ENCODE data around the gene KPNA5. TPM values are rescaled to one million over a fixed set of nuclear protein-coding genes. Genes with fewer than 3 reads are reported as not detected.

KPNA5 gene
- total and polyA plus RNA-seq, 2 of the 8 experiments (the other 6 are each of a cell fraction or from before 2014, with no cell fraction given) = 2.0 to 9.7 TPM

- Histone ChIP-seq H3K79me2 (ENCODE audit: control insufficient read depth in 1 of 2, insufficient read depth in 2 of 2, low read length in 2 of 2) (no peaks in the 10 kb centered on the region), H4K5ac (ENCODE audit: insufficient read length, low read depth, low read length) (no peak overlapping the region), H3K9me3 (ENCODE audit: insufficient read depth in 2 of 2, low read depth in 1 of 2, low read length in 1 of 2) (no peaks in the 10 kb centered on the region), H4K91ac (replicated peaks; ENCODE audit: insufficient read length, low read length) (no peak overlapping the region), H2BK20ac (ENCODE audit: low read length) (no peak overlapping the region), H2BK12ac (ENCODE audit: low read depth, low read length) (no peak overlapping the region), H2BK120ac (replicated peaks; ENCODE audit: low read depth, low read length) (no peak overlapping the region), H3K23ac (ENCODE audit: insufficient read length) (no peak overlapping the region), H4K8ac (ENCODE audit: extremely low read depth, insufficient read depth, low read length) (no peak overlapping the region), H3K27me3 (replicated peaks in 1 of 4; ENCODE audit: control insufficient read depth in 3 of 4, extremely low read depth in 1 of 4, insufficient read depth in 3 of 4, low read length in 3 of 4) (no peaks in the 10 kb centered on the region), H4K20me1 (replicated peaks in 1 of 2; ENCODE audit: control insufficient read depth in 1 of 2, insufficient read depth in 2 of 2, low read length in 2 of 2) (no peaks in the 10 kb centered on the region), H2AFZ (ENCODE audit: low read length) (0 out of 2 replicates have a peak overlapping the region, but pooled peaks have one; percentile 3), H3K9ac (replicated peaks in 1 of 4; ENCODE audit: extremely low read depth in 1 of 4, low read depth in 3 of 4, low read length in 3 of 4) (no peak overlapping the region), H3K79me1 (ENCODE audit: low read depth, low read length) (no peaks in the 10 kb centered on the region), H3K56ac (replicated peaks; ENCODE audit: insufficient read length, low read depth, low read length) (no peak overlapping the region), H3K36me3 (ENCODE audit: control insufficient read depth in 2 of 4, insufficient read depth in 4 of 4, low read length in 3 of 4) (no peaks in the 10 kb centered on the region), H3K4me2 (ENCODE audit: insufficient read depth in 1 of 2, low read depth in 2 of 2, low read length in 2 of 2) (no peak overlapping the region), H2AK5ac (ENCODE audit: low read depth, low read length) (no peak overlapping the region), H3K18ac (ENCODE audit: extremely low read depth, low read length) (no peak overlapping the region), H3K14ac (ENCODE audit: insufficient read length) (no peak overlapping the region), H3K4me3 (ENCODE audit: extremely low read depth in 1 of 4, insufficient read depth in 2 of 4, low read depth in 3 of 4, low read length in 4 of 4) (no peak overlapping the region), H2BK5ac (ENCODE audit: low read depth, low read length) (no peak overlapping the region), H3K4ac (replicated peaks; ENCODE audit: insufficient read length, low read depth, low read length) (no peak overlapping the region), H2BK15ac (ENCODE audit: low read length) (no peak overlapping the region), H3K4me1 (replicated peaks in 1 of 4; ENCODE audit: control insufficient read depth in 3 of 4, insufficient read depth in 4 of 4, low read length in 3 of 4) (no peaks in the 10 kb centered on the region), H3K27ac (ENCODE audit: low read depth, low read length) (no peak overlapping the region), H3K23me2 (ENCODE audit: low read depth, low read length) (no peaks in the 10 kb centered on the region)
- CTCF ChIA-PET (ENCODE audit: partially characterized antibody) = interaction anchor here (1.0 kb wide), 1 partner anchor 20 kb away, joined by 3 read pairs; the partner anchor contains the start of gene FAM162B
- no peak for TF ChIP-seq EZH2 (IDR thresholded peaks at IDR 0.05; ENCODE audit: low read depth, low read length, severe bottlenecking)
- DNase-seq (ENCODE audit: low read depth in 1 of 2, low spot score in 2 of 2) = no peak
- no peak for FAIRE-seq
- whole genome bisulfite sequencing, 2 experiments (ENCODE audit: extremely low coverage in 1 of 2, insufficient coverage in 1 of 2, insufficient read length in 1 of 2, insufficient replicate concordance in 2 of 2, low coverage in 1 of 2, low lambda C conversion rate in 2 of 2, missing lambda C conversion rate in 1 of 2) = 80% methylated on average over 5 of the region's 5 CpGs; no CpG with 5 or more reads in 1 of the 2 experiments
- POLR2A ChIA-PET (ENCODE audit: partially characterized antibody) = no interaction called here
Observed at GRCh38 chr6:116745176-116745575, 64.2 kb downstream of the KPNA5 start.
